RWPE1 (cell line): ENCODE measurements around the gene KLRC3.

ENCODE experiments used
- CTCF ChIA-PET: fragments of 350-600 bp; sonication (Branson Sonifier 250); formaldehyde crosslinking; extraction: SDS; loops from one replicate; lab custom pipeline; 2021; lab: Yijun Ruan, JAX
- POLR2A ChIA-PET: fragments of 400-600 bp; formaldehyde crosslinking; extraction: SDS; loops from one replicate; lab custom pipeline; 2020; ENCODE audit warnings: antibody characterized with exemption; ENCODE audit not compliant: low non-redundant PET; lab: Yijun Ruan, JAX
- DNase-seq: peaks from one replicate; pipeline ENCODE4 v3.0.0; 2012; ENCODE audit warnings: low spot score
- H3K27ac ChIP-seq: fragments of 450-650 bp; 2 replicates; pipeline ENCODE4 v1.5.1; 2017
- TF ChIP-seq, protein P1 (sequence below): fragments of 450-650 bp; conservative IDR thresholded peaks from 2 replicates; pipeline ENCODE4 v1.5.1; 2017; ENCODE audit warnings: low read depth, mild to moderate bottlenecking

Gene KLRC3

DNA sequence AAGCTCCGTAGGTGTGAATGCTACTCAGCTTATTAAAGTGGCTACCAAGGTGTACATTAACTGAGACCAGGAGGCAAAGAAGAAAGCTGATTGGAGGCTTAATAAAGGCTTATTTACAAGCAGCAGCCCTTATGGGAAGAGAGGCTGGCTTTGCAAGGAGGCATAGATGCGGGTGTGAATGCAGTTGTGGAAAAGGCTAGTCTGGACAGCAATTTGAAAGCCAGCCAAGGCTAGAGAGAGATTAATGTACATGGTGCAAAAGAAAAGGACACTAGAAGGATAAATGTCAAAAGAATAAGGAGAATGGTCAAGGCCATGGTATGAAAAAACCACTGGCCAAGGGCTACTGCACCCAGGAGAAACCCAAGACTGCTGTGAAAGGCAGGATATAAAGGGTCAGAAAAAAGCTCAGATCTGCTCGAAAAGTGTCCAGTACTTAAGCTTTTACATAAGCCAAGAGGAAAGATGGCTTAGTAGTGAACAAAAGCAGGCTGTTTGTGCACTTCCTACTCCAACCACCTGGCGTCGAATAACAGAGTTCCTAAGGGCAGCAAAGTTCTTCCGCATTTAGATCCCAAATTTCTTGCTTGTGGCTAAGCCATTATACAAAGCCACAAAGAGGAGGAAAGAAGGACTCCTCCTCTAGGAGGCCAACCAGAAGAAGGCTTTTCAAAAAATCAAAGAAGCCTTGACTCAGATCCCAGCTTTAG, 54.5 kb downstream of the KLRC3 start:
- peak overlapping the region; percentile 96 for H3K27ac ChIP-seq
- DNase-seq, result no peak
- CTCF ChIA-PET, result interaction anchor here (0.5 to 1.2 kb wide), 6 partner anchors 26 to 329 kb away, joined by 3 to 5 read pairs (median 4); no protein-coding TSS in a partner anchor
- TF ChIP-seq, protein P1, sequence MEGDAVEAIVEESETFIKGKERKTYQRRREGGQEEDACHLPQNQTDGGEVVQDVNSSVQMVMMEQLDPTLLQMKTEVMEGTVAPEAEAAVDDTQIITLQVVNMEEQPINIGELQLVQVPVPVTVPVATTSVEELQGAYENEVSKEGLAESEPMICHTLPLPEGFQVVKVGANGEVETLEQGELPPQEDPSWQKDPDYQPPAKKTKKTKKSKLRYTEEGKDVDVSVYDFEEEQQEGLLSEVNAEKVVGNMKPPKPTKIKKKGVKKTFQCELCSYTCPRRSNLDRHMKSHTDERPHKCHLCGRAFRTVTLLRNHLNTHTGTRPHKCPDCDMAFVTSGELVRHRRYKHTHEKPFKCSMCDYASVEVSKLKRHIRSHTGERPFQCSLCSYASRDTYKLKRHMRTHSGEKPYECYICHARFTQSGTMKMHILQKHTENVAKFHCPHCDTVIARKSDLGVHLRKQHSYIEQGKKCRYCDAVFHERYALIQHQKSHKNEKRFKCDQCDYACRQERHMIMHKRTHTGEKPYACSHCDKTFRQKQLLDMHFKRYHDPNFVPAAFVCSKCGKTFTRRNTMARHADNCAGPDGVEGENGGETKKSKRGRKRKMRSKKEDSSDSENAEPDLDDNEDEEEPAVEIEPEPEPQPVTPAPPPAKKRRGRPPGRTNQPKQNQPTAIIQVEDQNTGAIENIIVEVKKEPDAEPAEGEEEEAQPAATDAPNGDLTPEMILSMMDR, result no peak
- POLR2A ChIA-PET, result no interaction called here

DNA sequence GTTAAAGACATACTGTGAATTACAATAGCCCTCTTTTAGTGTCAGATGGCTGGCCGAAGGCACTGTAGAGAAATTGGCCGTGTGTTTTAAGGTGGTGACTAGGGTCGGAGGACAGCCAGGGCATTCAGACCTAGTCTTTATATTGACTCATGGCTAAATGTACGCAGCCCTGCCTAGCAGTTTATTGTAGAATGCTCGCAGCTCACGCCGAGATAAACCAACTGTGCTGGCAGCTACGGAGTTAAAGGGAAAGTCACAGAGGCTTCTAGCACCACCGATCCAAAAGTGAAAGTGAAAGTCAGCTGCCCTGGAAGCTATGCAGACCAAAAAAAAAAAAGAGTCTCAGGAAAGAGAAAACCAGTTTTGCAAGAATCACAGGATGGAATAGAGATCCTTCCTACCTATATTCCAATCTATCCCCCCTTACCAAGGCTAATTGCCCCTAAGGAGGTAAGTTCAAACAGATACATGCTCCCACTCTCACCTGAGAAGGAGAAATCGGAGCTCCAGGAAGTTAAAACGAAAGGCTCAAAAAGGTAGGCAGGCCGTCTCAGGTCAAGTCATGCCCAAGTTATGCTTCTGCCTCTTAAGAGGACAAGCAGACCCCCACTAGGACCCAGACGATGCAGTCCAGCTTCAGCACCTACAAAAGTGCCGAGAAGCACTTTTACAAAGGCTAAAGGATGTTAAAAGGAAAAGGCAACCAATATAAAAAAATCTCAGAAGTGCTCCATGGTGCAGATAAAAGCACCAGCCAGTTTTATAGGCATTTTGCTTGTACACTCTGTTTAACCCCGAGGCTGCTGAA, 55.4 kb downstream of the KLRC3 start:
- TF ChIP-seq, protein P1, result no peak
- ChIA-PET POLR2A (interaction anchor here (0.5 kb wide), 1 partner anchor 67 kb away, joined by 3 read pairs; no protein-coding TSS in a partner anchor), CTCF (interaction anchor here (0.7 kb wide), 1 partner anchor 34 kb away, joined by 4 read pairs; no protein-coding TSS in a partner anchor)
- H3K27ac ChIP-seq, result peak overlapping the region; percentile 96
- peak; percentile 62 for DNase-seq

DNA sequence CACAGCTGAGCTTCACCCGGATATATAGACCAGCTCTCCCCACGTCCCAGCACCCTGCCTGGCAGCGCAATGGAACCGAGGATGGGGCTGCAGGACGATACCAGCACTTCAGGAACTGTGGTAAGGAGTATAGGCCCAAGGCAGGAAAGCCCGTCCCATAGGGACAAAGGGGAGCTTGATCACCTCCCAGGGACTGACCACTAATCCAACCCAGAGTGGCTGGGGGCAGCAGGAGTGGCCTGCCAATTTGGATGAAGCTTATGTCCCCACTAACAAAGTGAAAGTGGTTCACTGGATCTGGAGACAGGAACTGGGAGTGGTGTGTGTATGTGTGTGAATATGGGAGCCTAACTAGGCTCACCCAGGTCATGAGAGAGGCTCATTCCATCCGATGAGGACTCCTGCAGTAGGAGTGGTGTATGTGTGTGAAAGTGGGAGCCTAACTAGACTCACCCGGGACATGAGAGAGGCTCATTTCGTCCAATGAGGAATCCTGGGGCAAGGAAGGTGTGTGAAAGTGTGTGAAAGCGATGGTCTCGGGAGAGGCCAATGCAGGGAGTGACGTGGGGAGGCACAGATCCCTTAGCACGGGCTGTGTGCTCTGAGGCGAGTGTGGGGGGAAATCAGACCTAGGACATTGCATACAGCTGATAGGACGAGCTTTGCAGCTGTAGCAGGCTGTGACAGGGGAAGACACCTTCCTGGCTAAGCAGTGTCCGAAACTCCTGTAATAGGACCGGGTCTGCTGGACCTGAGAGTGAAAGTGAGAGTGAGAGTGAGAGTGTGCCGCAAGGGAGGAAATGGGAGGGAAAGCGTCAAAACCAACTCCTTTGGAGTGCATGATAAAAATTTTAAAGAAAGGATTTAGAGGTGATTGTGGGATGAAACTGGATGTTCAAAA, 56.2 kb downstream of the KLRC3 start:
- DNase-seq, result peak; percentile 47
- H3K27ac ChIP-seq, result peak overlapping the region; percentile 96
- POLR2A ChIA-PET, result no interaction called here
- TF ChIP-seq, protein P1, result no peak
- CTCF ChIA-PET, result no interaction called here

DNA sequence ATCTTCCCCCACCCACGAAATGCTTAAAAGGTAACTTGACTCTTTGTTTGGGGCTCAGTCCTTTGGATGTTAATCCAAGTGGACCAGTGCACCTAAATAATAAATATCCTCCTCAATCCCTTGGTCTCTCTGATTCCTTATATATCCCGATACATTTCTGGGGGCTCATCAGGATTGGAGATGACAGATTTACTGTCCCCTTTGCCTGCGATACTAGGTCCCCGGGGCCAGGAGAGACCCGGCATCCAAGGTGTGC, 56.8 kb downstream of the KLRC3 start:
- TF ChIP-seq, protein P1, result no peak
- H3K27ac ChIP-seq, result peak overlapping the region; percentile 96
- no peak for DNase-seq
- ChIA-PET CTCF (no interaction called here), POLR2A (no interaction called here)

DNA sequence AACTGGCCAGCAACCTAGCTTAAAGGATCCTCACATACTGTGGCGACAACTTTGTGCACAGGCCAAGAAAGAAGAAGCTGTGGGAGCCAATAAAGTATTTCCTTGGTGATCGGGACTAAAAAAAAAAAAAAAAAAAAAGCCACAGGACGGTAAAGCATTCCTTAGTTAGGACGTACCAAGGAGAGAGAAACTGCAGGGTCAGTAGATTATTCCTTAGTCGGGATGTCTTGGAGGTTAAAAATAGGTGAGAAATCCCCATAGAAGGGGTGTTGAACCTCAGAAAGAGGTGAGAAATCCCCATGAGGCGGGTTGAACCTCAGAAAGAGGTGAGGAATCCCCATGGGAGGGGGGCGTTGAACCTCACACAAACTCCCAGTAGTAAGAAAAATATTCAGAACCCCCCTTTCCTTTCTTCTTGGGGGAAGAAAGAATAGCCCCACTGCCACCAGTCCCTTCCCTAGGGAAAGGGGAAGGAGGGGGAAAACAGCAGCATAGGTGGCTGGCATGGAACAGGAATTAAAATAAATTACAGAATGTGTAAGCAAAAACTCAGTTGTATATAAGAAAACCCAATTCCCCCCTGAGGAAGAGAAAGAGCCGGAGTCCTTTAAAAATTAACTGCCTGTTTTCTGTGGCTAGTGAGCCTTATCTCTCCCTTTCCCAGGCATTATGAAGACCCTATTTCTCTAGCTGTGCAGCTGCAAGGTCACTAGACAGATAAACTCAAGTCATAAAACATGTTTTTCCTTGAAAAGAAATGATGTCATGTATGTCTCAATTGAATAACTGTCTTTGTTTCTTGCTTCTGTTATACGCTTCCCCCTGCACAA, 57.4 kb downstream of the KLRC3 start:
- TF ChIP-seq, protein P1, result no peak
- peak overlapping the region; percentile 96 for H3K27ac ChIP-seq
- POLR2A ChIA-PET, result interaction anchor here (0.7 kb wide), 1 partner anchor 30 kb away, joined by 5 read pairs; no protein-coding TSS in a partner anchor
- no peak for DNase-seq
- CTCF ChIA-PET, result no interaction called here
